ENCODE measurements around the gene RUSC2.
"Not testable (repeated sequence)": the region's sequence is repeated elsewhere in the genome, so short reads cannot be mapped to it uniquely, and the experiment has no call there.

RUSC2 gene

GRCh38 chr9:35521708-35522107 lies 31.8 kb downstream of the RUSC2 start:
- DNase-seq (ENCODE audit: low read depth, low spot score): no peak

GRCh38 chr9:35522187-35522586 lies 32.3 kb downstream of the RUSC2 start:
- no peak for DNase-seq (ENCODE audit: low read depth, low spot score)

- DNase-seq (ENCODE audit: low read depth, low spot score): no peak
Observed at GRCh38 chr9:35522700-35523099, 32.8 kb downstream of the RUSC2 start.

GRCh38 chr9:35523556-35523955 lies 33.6 kb downstream of the RUSC2 start:
- not testable (repeated sequence) for DNase-seq (ENCODE audit: low read depth, low spot score)

GRCh38 chr9:35526087-35526801 lies 36.3 kb downstream of the RUSC2 start:
- DNase-seq (ENCODE audit: low read depth, low spot score): no peak

GRCh38 chr9:35529161-35529823 lies 39.4 kb downstream of the RUSC2 start:
- DNase-seq (ENCODE audit: low read depth, low spot score): no peak

GRCh38 chr9:35533398-35533797 lies 43.5 kb downstream of the RUSC2 start:
- DNase-seq (ENCODE audit: low read depth, low spot score): no peak

- not testable (repeated sequence) for DNase-seq (ENCODE audit: low read depth, low spot score)
Observed at GRCh38 chr9:35534921-35535320, 45.0 kb downstream of the RUSC2 start.

- DNase-seq (ENCODE audit: low read depth, low spot score): no peak
Observed at GRCh38 chr9:35537913-35538312, 48.0 kb downstream of the RUSC2 start.

GRCh38 chr9:35538361-35539234 lies 48.7 kb downstream of the RUSC2 start:
- no peak for DNase-seq (ENCODE audit: low read depth, low spot score)
